ENCODE results near the gene ROM1.

ROM1 gene

DNA sequence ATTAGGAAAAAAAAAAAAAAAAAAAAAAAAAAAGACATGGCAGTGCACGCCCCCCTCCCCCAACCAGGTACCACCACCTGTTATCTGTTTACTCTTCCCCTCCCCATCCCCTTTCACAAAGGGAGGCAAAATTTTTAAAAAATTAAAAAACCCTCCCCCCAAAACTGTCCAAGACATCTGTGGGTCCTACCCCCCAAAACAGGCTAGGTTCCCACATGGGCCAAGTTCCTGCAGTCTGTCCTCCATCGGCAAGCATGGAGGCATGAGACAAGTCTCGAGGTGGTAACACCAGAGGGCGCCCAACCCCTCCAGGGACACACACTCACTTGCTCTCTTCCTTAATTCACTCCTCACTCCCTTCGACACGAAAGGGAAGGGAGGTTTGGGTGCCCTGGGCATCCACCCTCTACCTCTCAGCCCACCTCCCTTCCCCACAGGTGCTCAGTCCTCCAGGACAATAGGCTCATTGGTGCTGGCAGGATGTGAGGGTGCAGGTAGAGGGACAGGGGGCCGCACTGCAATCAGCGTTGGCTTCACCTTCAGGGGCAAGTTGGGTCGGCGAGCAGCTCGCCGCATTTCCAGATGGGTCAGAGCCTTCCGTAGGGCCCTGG, 19.5 kb upstream of the ROM1 start:
- TF ChIP-seq, protein P1, sequence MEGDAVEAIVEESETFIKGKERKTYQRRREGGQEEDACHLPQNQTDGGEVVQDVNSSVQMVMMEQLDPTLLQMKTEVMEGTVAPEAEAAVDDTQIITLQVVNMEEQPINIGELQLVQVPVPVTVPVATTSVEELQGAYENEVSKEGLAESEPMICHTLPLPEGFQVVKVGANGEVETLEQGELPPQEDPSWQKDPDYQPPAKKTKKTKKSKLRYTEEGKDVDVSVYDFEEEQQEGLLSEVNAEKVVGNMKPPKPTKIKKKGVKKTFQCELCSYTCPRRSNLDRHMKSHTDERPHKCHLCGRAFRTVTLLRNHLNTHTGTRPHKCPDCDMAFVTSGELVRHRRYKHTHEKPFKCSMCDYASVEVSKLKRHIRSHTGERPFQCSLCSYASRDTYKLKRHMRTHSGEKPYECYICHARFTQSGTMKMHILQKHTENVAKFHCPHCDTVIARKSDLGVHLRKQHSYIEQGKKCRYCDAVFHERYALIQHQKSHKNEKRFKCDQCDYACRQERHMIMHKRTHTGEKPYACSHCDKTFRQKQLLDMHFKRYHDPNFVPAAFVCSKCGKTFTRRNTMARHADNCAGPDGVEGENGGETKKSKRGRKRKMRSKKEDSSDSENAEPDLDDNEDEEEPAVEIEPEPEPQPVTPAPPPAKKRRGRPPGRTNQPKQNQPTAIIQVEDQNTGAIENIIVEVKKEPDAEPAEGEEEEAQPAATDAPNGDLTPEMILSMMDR (conservative IDR thresholded peaks at IDR 0.05) = peak; percentile 75
- peak overlapping the region; percentile 96 for H3K27ac ChIP-seq

DNA sequence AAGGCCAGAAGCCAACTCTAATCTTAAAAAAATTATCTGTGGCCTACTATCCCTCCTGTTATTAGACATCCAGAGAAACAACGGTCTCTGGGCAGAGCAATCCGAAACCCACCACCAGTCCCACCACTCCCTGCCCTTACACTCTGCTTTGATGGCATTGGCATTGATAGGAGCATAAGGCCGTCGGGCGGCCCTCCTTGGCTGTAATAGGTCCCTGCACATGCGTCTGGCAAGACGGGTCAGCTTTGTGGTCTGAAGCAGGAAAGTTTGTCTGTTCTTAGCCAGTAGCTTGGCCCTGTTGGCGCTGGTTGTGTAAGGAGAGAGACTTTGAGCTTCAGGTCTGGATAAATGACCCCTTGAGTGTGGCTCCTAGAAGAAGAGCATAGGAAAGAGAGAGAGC, 17.9 kb upstream of the ROM1 start:
- TF ChIP-seq, protein P1 (conservative IDR thresholded peaks at IDR 0.05) = no peak
- no peak overlapping the region for H3K27ac ChIP-seq

DNA sequence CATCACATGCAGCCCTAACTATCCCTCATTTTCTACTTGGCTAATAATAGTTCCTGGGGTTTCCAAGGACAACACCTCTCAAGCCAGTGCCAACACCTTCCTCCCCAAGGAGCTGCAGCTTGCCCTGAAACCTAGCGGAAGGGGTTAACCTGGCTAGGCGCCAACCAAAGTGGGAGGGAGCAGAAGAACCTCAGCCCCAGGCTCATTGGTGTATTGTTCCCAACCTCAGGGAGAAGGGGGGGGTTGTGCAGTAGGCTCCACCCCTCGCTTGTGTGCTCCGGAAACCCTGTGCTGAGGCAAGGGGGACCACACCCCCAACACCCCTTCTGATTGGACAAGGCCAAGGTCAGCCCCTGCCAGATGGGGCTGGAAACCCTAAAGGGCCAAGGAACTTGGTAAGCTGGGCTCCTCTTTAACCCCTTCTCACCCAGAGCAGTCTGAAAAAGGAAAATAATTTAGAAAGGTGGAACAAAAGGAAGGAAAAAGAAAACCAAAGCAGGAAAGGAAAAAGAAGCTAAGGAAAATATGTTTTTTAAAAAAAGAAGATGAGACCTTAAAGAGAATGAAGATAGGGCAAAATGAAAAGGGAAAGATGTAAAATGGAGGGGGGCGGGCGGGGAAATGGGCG, 13.9 kb upstream of the ROM1 start:
- H3K27ac ChIP-seq = peak overlapping the region; percentile 99

DNA sequence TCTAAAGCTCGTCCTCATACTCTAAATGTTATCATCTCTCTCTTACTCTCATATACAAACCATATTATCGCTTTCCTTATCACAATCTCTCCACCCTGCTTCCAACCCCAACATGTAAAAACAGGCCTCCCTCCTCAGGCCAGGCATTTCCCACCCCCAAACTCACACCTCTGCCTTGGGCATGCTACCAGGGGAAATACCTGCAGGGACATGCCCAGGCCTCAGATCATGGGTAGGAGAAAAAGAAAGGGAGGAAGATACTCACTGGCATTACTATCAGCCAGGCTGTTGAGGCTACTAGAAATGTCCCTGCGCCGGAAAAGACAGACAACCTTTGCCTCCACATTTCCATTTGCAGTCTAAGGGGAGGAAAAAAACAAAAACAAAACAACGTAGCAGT, 13.2 kb upstream of the ROM1 start:
- TF ChIP-seq, protein P1 (conservative IDR thresholded peaks at IDR 0.05) = no peak
- peak overlapping the region; percentile 99 for H3K27ac ChIP-seq

More for the DNA sequence above, 13.9 kb upstream of the ROM1 start:
- TF ChIP-seq, protein P1 (conservative IDR thresholded peaks at IDR 0.05) = no peak

DNA sequence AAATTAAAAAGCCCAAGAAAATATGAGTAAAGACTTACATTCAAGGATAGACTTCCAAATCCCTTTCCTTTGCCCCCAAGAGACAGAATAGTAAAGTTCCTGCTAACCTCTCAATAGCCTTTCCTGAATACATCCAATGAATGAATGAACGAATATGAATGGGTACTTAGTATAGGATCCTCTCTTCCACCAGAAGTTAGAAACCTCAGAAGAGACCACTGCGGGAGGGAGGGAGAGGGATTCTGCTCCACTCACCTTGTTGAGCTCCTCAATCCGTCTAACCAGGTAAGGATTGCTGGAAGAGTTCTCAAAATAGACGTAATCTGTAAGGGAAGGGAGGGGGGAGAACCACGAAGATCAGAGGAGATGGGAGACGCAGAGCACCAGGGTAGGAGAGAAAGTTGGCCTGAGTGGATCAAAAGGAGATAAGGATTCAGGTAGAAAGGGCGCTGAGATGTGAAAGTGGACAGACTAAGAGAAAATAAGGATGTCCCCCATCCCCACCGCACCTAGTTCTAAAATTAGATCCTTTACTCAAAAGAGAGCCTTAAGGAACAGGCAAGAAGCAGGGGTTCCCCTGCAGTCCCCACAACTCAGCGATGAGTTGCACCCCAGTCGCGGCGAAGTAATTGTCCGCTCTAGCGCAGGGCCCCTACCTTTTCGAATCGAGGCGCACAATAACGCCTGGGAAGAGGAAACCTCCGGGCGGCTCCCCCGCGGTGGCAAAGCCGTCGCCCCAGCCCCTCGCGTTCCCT, 12.5 kb upstream of the ROM1 start:
- TF ChIP-seq, protein P1 (conservative IDR thresholded peaks at IDR 0.05) = no peak
- peak overlapping the region; percentile 99 for H3K27ac ChIP-seq

DNA sequence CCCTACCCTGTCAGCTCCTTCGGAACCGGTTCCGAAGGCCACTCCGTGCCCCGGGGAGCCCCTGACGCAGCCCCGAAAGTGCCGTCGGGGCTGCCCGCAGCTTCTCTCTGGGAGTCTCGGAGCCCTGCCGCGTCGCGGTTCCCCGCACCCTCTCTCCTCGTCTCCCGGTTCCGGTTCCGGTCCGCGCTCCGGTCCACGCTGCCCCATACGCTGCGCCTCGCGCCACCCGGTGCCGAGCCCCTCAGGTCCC, 12.0 kb upstream of the ROM1 start:
- peak overlapping the region; percentile 99 for H3K27ac ChIP-seq
- TF ChIP-seq, protein P1 (conservative IDR thresholded peaks at IDR 0.05) = no peak

DNA sequence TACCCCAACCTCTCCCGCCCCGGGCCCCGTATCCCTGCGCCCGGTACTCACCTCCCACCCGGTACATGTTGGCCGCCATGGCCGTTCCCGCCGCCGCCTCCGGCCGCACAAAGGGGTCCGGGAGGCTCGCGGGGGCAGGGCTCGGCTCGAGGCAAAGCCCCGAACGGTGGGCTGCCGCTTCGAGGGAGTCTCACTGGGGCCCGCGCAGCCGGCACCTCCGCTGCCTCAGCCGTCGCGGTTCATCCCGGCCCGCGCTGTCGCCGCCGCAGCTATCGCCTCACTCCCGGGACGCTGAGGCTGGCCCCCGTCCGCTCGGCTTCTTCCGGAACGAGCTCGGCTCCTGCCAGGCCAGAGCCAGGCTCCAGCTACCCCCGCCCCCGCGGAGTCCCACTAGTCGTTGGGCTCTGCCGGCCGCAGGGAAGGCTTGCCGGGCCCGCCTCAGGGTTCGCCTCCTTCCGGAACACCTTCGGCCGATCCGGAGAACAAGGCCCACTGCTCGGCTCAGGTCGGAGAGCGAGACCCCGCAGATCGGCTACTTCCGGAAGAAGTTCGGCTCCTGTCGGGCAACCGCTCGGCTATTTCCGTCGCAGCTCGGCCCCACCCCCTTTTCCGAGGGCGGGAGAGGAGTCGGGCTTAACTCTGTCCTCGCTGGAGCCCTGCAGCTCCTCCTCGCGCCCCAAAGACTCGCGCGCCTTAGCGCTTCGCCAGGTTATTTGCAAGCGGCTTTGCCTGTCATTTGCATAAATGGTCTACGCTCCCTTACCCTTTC, 11.5 kb upstream of the ROM1 start, which contains the start of gene MTA2:
MTA2 (minus strand) TSS at position 494 of the 769 bp plus-strand sequence; CDS start at position 79, 415 bp downstream.
- TF ChIP-seq, protein P1 (conservative IDR thresholded peaks at IDR 0.05) = no peak

More for the DNA sequence above, 11.5 kb upstream of the ROM1 start, which contains the start of gene MTA2:
- peak within 1 kb of the TSS; percentile 99 for H3K27ac ChIP-seq
